ENCODE data around the gene TOMM20. TPM values are rescaled to one million over a fixed set of nuclear protein-coding genes. Genes with fewer than 3 reads are reported as not detected.
A peak's percentile ranks its signal among the peaks of the same experiment; 100 is the strongest.

TOMM20 gene
- total and polyA plus RNA-seq, 9 of the 15 experiments (the other 6 are each of a cell fraction or from before 2014, with no cell fraction given) = 70.6 to 334 (median 159) TPM

DNA sequence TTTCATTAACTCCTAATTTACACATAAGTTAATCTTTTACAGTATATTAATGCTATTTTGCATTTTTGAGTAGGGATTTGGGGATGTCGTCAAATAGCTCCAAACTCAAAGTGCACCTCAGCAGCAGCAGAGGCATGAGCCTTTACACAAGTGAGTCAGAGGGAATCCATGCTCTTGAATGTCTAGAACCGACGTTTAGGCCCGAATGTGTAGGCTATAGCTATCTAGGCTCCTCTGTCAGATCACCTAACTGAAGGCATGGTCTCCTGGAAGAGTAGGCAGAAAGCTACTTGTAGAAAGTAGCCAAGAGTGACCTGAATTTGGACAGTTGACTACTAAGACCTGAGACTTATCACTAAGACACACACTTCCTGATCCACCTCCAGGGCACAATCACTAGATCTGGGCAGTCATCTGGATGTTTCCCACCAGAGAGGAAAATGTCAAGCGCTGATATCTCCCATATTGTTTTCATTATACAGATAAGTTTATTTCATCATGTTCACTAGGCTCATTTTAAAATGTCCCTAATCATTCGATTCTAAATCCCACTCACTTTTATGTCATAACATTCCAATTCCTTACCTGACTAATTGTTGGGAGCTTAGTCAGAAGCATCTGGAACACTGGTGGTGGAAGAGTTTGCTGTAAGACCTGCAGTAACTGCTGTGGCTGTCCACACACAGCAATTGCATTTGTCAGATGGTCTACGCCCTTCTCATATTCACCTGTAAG lies 15.3 kb downstream of the TOMM20 start (continued):
- TF ChIP-seq FOSL1 (tag; conservative IDR thresholded peaks at IDR 0.05) = peak; percentile 53
- TF ChIP-seq, protein P1, sequence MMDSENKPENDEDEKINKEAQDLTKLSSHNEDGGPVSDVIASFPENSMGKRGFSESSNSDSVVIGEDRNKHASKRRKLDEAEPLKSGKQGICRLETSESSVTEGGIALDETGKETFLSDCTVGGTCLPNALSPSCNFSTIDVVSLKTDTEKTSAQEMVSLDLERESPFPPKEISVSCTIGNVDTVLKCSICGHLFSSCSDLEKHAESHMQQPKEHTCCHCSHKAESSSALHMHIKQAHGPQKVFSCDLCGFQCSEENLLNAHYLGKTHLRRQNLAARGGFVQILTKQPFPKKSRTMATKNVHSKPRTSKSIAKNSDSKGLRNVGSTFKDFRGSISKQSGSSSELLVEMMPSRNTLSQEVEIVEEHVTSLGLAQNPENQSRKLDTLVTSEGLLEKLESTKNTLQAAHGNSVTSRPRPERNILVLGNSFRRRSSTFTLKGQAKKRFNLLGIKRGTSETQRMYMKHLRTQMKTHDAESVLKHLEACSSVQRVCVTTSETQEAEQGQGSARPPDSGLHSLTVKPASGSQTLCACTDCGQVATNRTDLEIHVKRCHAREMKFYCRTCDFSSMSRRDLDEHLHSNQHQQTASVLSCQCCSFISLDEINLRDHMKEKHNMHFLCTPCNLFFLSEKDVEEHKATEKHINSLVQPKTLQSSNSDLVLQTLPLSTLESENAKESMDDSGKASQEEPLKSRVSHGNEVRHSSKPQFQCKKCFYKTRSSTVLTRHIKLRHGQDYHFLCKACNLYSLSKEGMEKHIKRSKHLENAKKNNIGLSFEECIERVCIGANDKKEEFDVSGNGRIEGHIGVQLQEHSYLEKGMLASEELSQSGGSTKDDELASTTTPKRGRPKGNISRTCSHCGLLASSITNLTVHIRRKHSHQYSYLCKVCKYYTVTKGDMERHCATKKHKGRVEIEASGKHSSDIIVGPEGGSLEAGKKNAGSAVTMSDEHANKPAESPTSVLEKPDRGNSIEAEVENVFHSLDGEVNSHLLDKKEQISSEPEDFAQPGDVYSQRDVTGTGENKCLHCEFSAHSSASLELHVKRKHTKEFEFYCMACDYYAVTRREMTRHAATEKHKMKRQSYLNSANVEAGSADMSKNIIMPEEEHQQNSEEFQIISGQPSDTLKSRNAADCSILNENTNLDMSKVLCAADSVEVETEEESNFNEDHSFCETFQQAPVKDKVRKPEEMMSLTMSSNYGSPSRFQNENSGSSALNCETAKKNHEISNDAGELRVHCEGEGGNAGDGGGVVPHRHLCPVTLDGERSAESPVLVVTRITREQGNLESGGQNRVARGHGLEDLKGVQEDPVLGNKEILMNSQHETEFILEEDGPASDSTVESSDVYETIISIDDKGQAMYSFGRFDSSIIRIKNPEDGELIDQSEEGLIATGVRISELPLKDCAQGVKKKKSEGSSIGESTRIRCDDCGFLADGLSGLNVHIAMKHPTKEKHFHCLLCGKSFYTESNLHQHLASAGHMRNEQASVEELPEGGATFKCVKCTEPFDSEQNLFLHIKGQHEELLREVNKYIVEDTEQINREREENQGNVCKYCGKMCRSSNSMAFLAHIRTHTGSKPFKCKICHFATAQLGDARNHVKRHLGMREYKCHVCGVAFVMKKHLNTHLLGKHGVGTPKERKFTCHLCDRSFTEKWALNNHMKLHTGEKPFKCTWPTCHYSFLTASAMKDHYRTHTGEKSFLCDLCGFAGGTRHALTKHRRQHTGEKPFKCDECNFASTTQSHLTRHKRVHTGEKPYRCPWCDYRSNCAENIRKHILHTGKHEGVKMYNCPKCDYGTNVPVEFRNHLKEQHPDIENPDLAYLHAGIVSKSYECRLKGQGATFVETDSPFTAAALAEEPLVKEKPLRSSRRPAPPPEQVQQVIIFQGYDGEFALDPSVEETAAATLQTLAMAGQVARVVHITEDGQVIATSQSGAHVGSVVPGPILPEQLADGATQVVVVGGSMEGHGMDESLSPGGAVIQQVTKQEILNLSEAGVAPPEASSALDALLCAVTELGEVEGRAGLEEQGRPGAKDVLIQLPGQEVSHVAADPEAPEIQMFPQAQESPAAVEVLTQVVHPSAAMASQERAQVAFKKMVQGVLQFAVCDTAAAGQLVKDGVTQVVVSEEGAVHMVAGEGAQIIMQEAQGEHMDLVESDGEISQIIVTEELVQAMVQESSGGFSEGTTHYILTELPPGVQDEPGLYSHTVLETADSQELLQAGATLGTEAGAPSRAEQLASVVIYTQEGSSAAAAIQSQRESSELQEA (IDR thresholded peaks at IDR 0.05; ENCODE audit: low read depth) = no peak
- TF ChIP-seq, protein P2, sequence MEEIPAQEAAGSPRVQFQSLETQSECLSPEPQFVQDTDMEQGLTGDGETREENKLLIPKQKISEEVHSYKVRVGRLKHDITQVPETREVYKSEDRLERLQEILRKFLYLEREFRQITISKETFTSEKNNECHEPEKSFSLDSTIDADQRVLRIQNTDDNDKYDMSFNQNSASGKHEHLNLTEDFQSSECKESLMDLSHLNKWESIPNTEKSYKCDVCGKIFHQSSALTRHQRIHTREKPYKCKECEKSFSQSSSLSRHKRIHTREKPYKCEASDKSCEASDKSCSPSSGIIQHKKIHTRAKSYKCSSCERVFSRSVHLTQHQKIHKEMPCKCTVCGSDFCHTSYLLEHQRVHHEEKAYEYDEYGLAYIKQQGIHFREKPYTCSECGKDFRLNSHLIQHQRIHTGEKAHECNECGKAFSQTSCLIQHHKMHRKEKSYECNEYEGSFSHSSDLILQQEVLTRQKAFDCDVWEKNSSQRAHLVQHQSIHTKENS (CRISPR knock-in tag; IDR thresholded peaks at IDR 0.05) = no peak
- no peak for TF ChIP-seq ZC3H4 (CRISPR knock-in tag; IDR thresholded peaks at IDR 0.05; ENCODE audit: borderline replicate concordance)
- no peak for TF ChIP-seq HIVEP1 (CRISPR knock-in tag; IDR thresholded peaks at IDR 0.05)
- TF ChIP-seq, protein P3, sequence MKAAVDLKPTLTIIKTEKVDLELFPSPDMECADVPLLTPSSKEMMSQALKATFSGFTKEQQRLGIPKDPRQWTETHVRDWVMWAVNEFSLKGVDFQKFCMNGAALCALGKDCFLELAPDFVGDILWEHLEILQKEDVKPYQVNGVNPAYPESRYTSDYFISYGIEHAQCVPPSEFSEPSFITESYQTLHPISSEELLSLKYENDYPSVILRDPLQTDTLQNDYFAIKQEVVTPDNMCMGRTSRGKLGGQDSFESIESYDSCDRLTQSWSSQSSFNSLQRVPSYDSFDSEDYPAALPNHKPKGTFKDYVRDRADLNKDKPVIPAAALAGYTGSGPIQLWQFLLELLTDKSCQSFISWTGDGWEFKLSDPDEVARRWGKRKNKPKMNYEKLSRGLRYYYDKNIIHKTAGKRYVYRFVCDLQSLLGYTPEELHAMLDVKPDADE (conservative IDR thresholded peaks at IDR 0.05; ENCODE audit: control insufficient read depth, low read depth, low read length) = no peak
- TF ChIP-seq MECOM (CRISPR knock-in tag; IDR thresholded peaks at IDR 0.05) = no peak
- no peak for TF ChIP-seq ZC3H8 (IDR thresholded peaks at IDR 0.05)
- no peak for TF ChIP-seq RNF2 (IDR thresholded peaks at IDR 0.05)
- no peak for TF ChIP-seq CCNT2 (IDR thresholded peaks at IDR 0.05; ENCODE audit: borderline replicate concordance, extremely low read depth, insufficient read length, low read depth, low read length)
- no peak; the same call in none of the 2 replicates for TF ChIP-seq HDAC2 (IDR thresholded peaks at IDR 0.05)
- peak; percentile 74 for TF ChIP-seq SMAD4 (CRISPR knock-in tag; conservative IDR thresholded peaks at IDR 0.05)
- TF ChIP-seq, protein P4, sequence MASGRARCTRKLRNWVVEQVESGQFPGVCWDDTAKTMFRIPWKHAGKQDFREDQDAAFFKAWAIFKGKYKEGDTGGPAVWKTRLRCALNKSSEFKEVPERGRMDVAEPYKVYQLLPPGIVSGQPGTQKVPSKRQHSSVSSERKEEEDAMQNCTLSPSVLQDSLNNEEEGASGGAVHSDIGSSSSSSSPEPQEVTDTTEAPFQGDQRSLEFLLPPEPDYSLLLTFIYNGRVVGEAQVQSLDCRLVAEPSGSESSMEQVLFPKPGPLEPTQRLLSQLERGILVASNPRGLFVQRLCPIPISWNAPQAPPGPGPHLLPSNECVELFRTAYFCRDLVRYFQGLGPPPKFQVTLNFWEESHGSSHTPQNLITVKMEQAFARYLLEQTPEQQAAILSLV (tag; IDR thresholded peaks at IDR 0.05) = no peak
- no peak for TF ChIP-seq FOXK2 (conservative IDR thresholded peaks at IDR 0.05 in 1 of 2, IDR thresholded peaks at IDR 0.05 in 1 of 2; ENCODE audit: low read depth in 2 of 2)
- no peak for TF ChIP-seq RBM17 (IDR thresholded peaks at IDR 0.05; ENCODE audit: borderline replicate concordance, low read depth, low read length)
